HG03097 (cell line): Measurements from ENCODE around the gene SUSD4.

Experiments
- ATAC-seq: cut with Tn5 transposase; IDR thresholded peaks from one replicate; pipeline ENCODE4 v1.9.1; 2021; ENCODE audit not compliant: unreplicated experiment, low FRiP score

Gene SUSD4

GRCh38 chr1:223363057-223363855 lies 720 bp downstream of the SUSD4 start:
- ATAC-seq, result no peak

- no peak for ATAC-seq
Observed at GRCh38 chr1:223358826-223359225, 5.2 kb downstream of the SUSD4 start.

GRCh38 chr1:223355699-223356098 lies 8.3 kb downstream of the SUSD4 start:
- ATAC-seq, result no peak

DNA sequence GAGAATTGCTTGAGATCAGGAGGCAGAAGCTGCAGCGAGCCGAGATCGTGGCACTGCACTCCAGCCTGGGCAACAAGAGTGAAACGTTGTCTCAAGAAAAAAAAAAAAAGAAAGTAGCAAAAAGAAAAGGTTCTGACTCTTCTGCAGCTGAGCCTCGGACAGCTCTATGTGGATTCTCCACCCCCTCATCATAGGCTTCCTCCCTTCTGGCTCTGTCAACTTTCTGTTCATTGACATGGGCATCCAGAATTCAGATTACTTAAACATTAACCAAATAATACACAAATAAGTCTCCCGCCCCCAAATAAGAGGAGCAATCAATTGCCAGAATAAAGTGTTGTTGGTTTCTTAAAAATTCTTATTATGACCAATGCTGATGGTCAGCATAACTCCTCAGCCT lies 10.0 kb downstream of the SUSD4 start:
- no peak for ATAC-seq

GRCh38 chr1:223352944-223353343 lies 11.0 kb downstream of the SUSD4 start:
- ATAC-seq, result no peak

DNA sequence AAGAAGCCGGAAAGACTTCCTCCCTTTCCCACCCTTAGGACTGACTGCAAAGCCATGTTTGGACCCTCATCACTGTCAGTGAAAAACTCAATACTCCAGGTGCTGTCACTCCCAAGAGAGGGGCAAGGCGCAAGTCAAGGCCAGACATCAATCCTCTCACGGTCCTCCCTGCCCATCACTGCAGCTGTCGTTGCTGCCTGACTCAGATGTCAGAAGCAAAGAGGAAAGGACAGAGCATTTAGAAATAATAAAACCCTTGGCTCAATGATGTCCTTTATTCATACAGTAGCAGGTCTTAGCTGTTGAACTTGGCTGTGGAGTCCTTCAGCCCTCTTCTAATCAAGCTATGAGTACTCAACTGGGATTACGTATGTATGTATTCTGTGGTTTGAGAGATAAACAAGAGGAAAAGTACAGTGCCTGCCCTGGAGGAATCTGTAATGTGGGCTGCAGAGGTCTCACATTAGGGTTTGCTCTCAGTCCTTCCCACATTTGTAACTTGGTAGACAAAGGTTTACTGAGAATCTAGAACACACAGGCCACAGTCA lies 13.5 kb downstream of the SUSD4 start:
- ATAC-seq, result no peak

GRCh38 chr1:223349241-223349640 lies 14.7 kb downstream of the SUSD4 start:
- ATAC-seq, result no peak

DNA sequence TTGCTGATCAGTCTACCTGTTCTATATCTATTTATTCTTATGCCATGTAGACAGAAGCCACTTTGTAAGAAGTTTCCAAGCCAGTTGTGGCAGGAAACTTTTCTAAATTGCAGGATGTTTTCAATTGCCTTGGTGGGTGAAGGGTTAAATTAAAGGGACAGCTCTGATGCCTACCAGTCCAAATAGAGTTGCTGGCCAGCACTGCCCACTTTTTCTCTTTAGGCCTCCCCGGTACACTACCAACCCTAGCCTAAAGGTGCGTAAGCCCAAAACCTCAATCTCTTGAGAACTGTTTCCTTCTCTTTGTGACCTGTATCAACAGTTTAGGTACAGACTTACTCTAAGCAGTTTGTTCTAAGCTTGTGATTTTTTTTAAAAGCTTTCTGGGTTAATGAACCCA lies 15.5 kb downstream of the SUSD4 start:
- ATAC-seq, result no peak

- ATAC-seq, result no peak
Observed at GRCh38 chr1:223347583-223347982, 16.4 kb downstream of the SUSD4 start.

- no peak for ATAC-seq
Observed at GRCh38 chr1:223346311-223346710, 17.7 kb downstream of the SUSD4 start.

GRCh38 chr1:223345720-223346119 lies 18.3 kb downstream of the SUSD4 start:
- ATAC-seq, result no peak

- no peak for ATAC-seq
Observed at GRCh38 chr1:223344491-223344890, 19.5 kb downstream of the SUSD4 start.

- no peak for ATAC-seq
Observed at GRCh38 chr1:223343692-223344091, 20.3 kb downstream of the SUSD4 start.

DNA sequence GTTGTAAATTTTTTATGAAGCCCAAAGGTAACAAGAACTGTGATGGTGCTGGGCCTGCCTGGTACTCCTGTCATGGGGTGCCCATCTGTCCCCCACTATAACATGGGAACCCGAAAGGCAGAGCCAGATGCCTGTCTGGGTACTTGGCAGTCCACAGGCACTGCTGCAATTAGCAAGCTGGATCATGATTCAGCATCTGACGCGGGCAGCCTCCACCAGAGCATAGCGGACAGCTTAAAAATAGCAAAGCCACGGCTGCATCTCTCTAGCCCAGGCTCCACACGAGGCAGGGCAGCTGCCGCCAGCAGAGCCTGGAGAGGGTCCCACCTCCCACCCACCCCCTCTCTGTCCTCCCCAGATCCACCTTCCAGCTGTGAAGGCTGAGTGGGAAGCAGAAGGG lies 22.9 kb downstream of the SUSD4 start:
- no peak for ATAC-seq

GRCh38 chr1:223340637-223341036 lies 23.3 kb downstream of the SUSD4 start:
- no peak for ATAC-seq

DNA sequence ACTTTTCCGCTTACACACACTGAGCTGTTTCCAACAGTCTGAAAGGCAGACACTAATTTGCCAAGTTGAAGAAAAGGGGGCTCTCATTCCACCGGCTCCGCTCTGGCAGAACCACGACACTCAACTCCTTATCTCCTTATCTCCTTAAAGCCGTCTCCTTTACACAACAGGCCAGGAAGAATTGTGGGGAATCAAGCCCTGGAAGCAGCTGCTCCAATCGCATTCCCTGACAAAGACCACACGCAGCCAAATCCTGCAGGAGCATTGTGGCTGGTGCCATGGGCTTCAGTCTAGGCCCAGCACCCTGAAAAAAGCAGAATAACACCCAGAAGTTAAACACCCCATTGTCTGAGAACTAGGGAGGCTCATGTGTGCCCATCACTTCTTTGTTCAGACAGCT lies 24.1 kb downstream of the SUSD4 start:
- no peak for ATAC-seq

DNA sequence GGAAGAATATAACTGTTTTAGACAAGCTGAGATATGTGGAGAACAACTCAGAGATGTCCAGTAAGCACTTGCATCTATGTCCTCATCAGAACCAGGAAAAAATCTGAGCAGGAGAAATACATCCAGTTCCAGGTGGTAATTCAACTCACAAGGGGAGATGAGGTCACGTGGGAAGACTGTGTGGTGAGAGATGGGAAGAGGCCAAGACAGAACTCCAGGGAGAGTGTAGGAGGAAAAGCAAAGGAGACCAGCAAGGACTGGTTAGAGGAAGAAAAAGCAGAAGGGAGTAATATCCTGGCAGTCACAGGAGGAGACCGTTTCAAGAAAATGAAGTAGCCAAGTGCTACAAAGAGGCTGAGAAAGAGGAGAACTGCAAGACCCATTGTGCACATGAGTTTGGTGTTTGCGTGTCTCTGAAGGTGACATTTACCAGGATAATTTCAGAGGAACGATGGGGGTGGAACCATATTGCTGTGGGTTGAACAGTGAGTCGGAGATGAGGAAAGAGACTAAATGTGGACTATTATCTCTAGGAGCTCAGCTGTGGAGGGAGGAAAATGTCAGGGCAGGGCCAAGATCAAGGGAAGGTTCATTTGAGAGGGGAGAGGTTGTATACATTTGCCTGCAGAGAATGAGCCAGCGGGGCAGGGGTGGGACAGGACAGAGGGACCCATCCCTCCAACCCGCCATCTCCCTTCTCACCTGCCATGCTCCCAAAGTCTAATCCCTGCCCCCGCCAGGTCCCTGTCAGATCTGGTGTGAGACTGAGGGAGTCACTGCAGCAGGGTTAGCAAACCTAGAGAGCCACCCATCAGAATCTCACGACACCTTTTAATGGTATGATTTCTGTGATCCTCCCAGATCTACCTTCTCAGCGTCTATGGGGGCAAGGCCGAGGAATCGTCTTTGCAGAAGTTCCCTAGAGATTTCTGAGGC lies 24.9 kb downstream of the SUSD4 start:
- ATAC-seq, result no peak

GRCh38 chr1:223337174-223337869 lies 26.7 kb downstream of the SUSD4 start:
- no peak for ATAC-seq

GRCh38 chr1:223334156-223334555 lies 29.8 kb downstream of the SUSD4 start:
- no peak for ATAC-seq

GRCh38 chr1:223332997-223333396 lies 31.0 kb downstream of the SUSD4 start:
- ATAC-seq, result no peak

- no peak for ATAC-seq
Observed at GRCh38 chr1:223331929-223332328, 32.0 kb downstream of the SUSD4 start.
